ENCODE results near the gene GNAS. TPM values are rescaled to one million over a fixed set of nuclear protein-coding genes. Genes with fewer than 3 reads are reported as not detected.

Gene GNAS
- total and polyA plus RNA-seq, 9 of the 15 experiments (the other 6 are each of a cell fraction or from before 2014, with no cell fraction given) = 128 to 648 (median 266) TPM

DNA sequence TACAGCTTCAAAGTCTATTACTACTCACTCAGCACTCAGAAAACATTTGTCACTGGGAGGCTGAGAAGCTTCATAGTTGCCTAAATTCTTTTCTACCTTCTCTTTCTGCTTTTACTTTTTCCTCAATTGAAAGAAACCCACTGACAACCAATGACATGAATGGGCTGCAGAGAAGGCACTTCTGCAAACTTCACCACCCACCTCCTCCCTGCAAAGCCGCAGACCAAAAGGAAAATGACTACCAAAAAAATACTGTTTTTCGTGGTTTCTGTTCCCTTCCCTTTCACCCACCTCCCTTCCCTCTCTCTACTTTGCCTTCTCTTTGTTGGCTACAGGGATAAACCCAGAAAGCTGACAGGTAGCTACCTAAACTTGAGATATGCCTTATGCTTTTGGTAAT lies 5.1 kb upstream of the GNAS start:
- Histone ChIP-seq H3K27ac (ENCODE audit: extremely low read depth, low read depth, low read length) (no peak overlapping the region), H3K27me3 (ENCODE audit: control insufficient read depth in 2 of 2, insufficient read depth in 2 of 2, low read length in 2 of 2) (peaks cover under 1 to 2% of the 10 kb centered on the region in 2 experiments; a peak in 2 of 5 replicates), H3K9ac (ENCODE audit: insufficient read depth in 1 of 2, low read depth in 2 of 2, low read length in 2 of 2) (no peak overlapping the region), H3K4me3 (no peak overlapping the region), H3K9me1 (ENCODE audit: control insufficient read depth, insufficient read depth, low read length) (no peaks in the 10 kb centered on the region), H2AFZ (ENCODE audit: low read depth, low read length) (no peak overlapping the region), H3K79me2 (ENCODE audit: control insufficient read depth, insufficient read depth, low read length) (no peaks in the 10 kb centered on the region), H3K4me1 (replicated peaks in 1 of 2; ENCODE audit: control insufficient read depth in 2 of 2, insufficient read depth in 2 of 2, low read length in 2 of 2) (peaks cover 0 to 13% of the 10 kb centered on the region in 2 experiments; a peak in 2 of 5 replicates), H4K20me1 (replicated peaks; ENCODE audit: control insufficient read depth, insufficient read depth, low read length) (no peaks in the 10 kb centered on the region), H3K36me3 (ENCODE audit: control insufficient read depth, insufficient read depth, low read length) (no peaks in the 10 kb centered on the region), H3K4me2 (ENCODE audit: insufficient read depth, low read length) (no peak overlapping the region), H3K9me3 (replicated peaks; ENCODE audit: control insufficient read depth, insufficient read depth, low read depth, low read length) (no peaks in the 10 kb centered on the region)
- ChIA-PET CTCF (ENCODE audit: low intra/inter-chr PET ratio) (interaction anchor here (0.6 kb wide), 1 partner anchor 14 kb away, joined by 3 read pairs; no protein-coding TSS in a partner anchor), POLR2A (no interaction called here)
- WGBS (ENCODE audit: insufficient coverage, low coverage, missing lambda C conversion rate) = 6% methylated on average over 2 of the region's 2 CpGs
- no peak for TF ChIP-seq RFX7 (CRISPR knock-in tag; IDR thresholded peaks at IDR 0.05)
- TF ChIP-seq, protein P1, sequence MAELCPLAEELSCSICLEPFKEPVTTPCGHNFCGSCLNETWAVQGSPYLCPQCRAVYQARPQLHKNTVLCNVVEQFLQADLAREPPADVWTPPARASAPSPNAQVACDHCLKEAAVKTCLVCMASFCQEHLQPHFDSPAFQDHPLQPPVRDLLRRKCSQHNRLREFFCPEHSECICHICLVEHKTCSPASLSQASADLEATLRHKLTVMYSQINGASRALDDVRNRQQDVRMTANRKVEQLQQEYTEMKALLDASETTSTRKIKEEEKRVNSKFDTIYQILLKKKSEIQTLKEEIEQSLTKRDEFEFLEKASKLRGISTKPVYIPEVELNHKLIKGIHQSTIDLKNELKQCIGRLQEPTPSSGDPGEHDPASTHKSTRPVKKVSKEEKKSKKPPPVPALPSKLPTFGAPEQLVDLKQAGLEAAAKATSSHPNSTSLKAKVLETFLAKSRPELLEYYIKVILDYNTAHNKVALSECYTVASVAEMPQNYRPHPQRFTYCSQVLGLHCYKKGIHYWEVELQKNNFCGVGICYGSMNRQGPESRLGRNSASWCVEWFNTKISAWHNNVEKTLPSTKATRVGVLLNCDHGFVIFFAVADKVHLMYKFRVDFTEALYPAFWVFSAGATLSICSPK (IDR thresholded peaks at IDR 0.05; ENCODE audit: borderline replicate concordance) = no peak
- TF ChIP-seq, protein P2, sequence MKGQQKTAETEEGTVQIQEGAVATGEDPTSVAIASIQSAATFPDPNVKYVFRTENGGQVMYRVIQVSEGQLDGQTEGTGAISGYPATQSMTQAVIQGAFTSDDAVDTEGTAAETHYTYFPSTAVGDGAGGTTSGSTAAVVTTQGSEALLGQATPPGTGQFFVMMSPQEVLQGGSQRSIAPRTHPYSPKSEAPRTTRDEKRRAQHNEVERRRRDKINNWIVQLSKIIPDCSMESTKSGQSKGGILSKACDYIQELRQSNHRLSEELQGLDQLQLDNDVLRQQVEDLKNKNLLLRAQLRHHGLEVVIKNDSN (CRISPR knock-in tag; IDR thresholded peaks at IDR 0.05) = no peak
- no peak for TF ChIP-seq NCOR1 (IDR thresholded peaks at IDR 0.05)
- no peak for TF ChIP-seq NFYB (IDR thresholded peaks at IDR 0.05; ENCODE audit: extremely low read depth, insufficient read length)
- no peak for TF ChIP-seq ZNF282 (CRISPR knock-in tag; IDR thresholded peaks at IDR 0.05)
- TF ChIP-seq HNRNPK (IDR thresholded peaks at IDR 0.05; ENCODE audit: low read depth, low read length, poor library complexity, severe bottlenecking) = no peak
- no peak for TF ChIP-seq FOSL1 (tag; conservative IDR thresholded peaks at IDR 0.05)
- TF ChIP-seq HDAC1 (IDR thresholded peaks at IDR 0.05) = no peak
- TF ChIP-seq, protein P3, sequence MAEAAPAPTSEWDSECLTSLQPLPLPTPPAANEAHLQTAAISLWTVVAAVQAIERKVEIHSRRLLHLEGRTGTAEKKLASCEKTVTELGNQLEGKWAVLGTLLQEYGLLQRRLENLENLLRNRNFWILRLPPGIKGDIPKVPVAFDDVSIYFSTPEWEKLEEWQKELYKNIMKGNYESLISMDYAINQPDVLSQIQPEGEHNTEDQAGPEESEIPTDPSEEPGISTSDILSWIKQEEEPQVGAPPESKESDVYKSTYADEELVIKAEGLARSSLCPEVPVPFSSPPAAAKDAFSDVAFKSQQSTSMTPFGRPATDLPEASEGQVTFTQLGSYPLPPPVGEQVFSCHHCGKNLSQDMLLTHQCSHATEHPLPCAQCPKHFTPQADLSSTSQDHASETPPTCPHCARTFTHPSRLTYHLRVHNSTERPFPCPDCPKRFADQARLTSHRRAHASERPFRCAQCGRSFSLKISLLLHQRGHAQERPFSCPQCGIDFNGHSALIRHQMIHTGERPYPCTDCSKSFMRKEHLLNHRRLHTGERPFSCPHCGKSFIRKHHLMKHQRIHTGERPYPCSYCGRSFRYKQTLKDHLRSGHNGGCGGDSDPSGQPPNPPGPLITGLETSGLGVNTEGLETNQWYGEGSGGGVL (CRISPR knock-in tag; IDR thresholded peaks at IDR 0.05) = no peak
- TF ChIP-seq ZNF408 (CRISPR knock-in tag; IDR thresholded peaks at IDR 0.05; ENCODE audit: low read depth) = no peak
- TF ChIP-seq, protein P4, sequence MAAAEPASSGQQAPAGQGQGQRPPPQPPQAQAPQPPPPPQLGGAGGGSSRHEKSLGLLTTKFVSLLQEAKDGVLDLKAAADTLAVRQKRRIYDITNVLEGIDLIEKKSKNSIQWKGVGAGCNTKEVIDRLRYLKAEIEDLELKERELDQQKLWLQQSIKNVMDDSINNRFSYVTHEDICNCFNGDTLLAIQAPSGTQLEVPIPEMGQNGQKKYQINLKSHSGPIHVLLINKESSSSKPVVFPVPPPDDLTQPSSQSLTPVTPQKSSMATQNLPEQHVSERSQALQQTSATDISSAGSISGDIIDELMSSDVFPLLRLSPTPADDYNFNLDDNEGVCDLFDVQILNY (CRISPR knock-in tag; IDR thresholded peaks at IDR 0.05) = no peak
- no peak for TF ChIP-seq HLTF (IDR thresholded peaks at IDR 0.05)
- no peak for TF ChIP-seq ZFP36 (IDR thresholded peaks at IDR 0.05; ENCODE audit: low read depth, low read length, partially characterized antibody)
- no peak for TF ChIP-seq SMAD2 (IDR thresholded peaks at IDR 0.05; ENCODE audit: low read depth, low read length)
- no peak for TF ChIP-seq TGIF2 (CRISPR knock-in tag; IDR thresholded peaks at IDR 0.05)
- no TSS peak for BruUV-seq (replicated peaks)
- FAIRE-seq (no peak), DNase-seq (ENCODE audit: extremely low read depth in 1 of 4, low spot score in 3 of 4) (no peak), ATAC-seq (no peak)
- in situ Hi-C loops (cut with MboI) (loop anchor here (10.0 kb wide), 1 partner anchor 193 kb away; the partner anchor contains the start of gene STX16), intact Hi-C loops (cut with micrococcal nuclease) (no loop called here)
